Epithelial cell of esophagus (primary cell): ENCODE data around the gene LBP.

Experiments
- DNase-seq: peaks from one replicate; pipeline ENCODE4 v3.0.0; 2010; ENCODE audit warnings: low read depth
- H3K4me3 ChIP-seq: 2 replicates; pipeline ENCODE4 v1.5.1; 2011; ENCODE audit warnings: mild to moderate bottlenecking, low read length, control low read depth
- TF ChIP-seq, protein P1 (sequence below): IDR thresholded peaks from 2 replicates; pipeline ENCODE4 v1.5.1; 2011; ENCODE audit warnings: low read depth, mild to moderate bottlenecking, low read length, control low read depth, inconsistent platforms; ENCODE audit not compliant: insufficient read depth; ENCODE audit errors: missing control alignments

The LBP gene

GRCh38 chr20:38414769-38415450 is 68.6 kb downstream of the LBP start:
- no peak overlapping the region for H3K4me3 ChIP-seq
- TF ChIP-seq, protein P1, sequence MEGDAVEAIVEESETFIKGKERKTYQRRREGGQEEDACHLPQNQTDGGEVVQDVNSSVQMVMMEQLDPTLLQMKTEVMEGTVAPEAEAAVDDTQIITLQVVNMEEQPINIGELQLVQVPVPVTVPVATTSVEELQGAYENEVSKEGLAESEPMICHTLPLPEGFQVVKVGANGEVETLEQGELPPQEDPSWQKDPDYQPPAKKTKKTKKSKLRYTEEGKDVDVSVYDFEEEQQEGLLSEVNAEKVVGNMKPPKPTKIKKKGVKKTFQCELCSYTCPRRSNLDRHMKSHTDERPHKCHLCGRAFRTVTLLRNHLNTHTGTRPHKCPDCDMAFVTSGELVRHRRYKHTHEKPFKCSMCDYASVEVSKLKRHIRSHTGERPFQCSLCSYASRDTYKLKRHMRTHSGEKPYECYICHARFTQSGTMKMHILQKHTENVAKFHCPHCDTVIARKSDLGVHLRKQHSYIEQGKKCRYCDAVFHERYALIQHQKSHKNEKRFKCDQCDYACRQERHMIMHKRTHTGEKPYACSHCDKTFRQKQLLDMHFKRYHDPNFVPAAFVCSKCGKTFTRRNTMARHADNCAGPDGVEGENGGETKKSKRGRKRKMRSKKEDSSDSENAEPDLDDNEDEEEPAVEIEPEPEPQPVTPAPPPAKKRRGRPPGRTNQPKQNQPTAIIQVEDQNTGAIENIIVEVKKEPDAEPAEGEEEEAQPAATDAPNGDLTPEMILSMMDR = no peak
- no peak for DNase-seq

DNA sequence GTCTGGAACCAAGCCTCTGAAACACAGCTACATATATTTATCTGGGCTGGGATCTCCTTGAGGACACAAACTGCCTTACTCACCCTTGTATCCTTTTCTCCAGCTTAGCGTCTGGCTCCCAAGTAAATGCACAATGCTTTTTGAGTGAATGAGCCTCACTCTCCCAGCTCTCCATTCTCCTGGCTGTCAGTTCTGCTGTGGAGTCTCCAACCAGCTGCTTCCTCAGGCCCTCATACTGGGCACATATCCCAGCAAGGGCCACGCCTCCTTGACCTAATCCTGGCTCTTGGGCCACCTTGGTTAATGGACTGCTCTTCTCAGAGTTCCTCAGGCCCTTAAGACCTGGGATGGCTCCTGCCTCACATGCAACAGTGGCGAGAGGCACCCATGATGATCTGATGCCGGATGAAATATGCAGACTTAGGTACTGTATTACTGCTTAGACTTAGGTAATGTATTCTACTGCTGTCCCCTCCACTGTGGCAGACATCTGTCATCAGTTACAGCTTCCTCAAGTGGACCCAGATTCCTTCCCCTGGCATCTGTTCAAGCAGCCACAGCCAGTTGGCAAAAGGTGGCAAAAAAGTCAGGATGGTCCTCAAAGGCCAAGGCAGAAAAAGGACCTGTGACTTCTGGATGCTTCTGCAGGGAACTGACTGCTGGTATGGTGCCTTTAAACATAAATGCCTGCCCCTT is 72.4 kb downstream of the LBP start:
- DNase-seq = no peak
- TF ChIP-seq, protein P1 = no peak
- H3K4me3 ChIP-seq = no peak overlapping the region

DNA sequence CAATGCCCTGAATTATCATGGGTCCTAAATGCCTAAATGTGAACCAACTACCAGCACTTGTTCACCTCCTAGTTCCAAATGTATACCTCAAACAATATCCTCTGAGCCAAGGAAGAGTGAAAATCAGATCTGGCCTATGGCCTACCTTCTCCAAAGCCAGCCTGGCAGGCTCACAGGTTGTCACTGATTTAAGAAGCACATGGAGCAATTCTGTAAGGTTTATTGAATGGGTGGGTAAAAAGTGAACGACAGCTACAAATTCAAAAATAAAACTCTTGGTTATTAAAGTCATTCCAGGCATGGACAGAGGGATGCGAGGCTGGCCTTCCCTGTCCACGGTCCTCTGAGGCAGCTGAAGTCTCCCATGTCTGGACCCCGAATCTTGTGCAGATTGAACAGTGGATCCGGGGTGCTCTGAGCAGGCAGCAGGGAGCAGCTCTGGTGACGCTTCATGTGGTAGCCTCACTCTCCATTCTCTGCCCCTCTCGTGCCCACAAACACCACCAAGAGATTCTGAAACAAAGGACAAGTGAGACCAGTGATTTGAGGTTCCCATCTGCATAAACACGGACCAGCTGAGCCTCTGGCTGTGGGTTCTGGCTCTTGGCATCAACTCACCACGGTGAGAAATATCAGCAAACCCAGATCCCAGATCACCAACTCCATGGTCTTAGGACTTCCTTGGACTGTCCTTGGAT is 74.3 kb downstream of the LBP start:
- TF ChIP-seq, protein P1 = no peak
- no peak for DNase-seq
- no peak overlapping the region for H3K4me3 ChIP-seq

- H3K4me3 ChIP-seq = no peak overlapping the region
- TF ChIP-seq, protein P1 = no peak
- no peak for DNase-seq
Measured at GRCh38 chr20:38421915-38422314, 75.6 kb downstream of the LBP start.

GRCh38 chr20:38423541-38423940 is 77.3 kb downstream of the LBP start:
- no peak overlapping the region for H3K4me3 ChIP-seq
- TF ChIP-seq, protein P1 = no peak
- DNase-seq = no peak

DNA sequence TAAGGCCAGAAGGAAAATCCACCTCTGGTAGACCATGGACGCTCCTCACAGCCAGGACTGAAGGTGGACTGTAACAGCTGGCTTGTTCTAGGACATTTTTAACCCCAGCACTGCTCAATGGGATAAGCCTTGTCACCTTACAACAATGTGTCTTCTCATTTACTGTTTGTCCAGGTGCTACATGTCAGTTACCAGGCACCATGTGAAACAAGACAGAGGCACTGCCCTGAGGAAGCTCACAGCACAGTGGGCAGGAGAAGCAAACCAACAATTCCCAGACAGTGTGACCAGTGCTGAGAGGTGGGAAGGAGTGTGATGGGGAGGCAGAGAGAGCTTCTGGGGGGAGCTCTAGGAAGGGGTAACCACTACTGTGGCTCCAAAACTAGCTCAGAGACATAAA is 78.1 kb downstream of the LBP start:
- H3K4me3 ChIP-seq = no peak overlapping the region
- TF ChIP-seq, protein P1 = no peak
- no peak for DNase-seq
